ENCODE results near the gene SUPT20HL1.
A peak's percentile ranks its signal among the peaks of the same experiment; 100 is the strongest.
"Not testable (repeated sequence)": the region's sequence is repeated elsewhere in the genome, so short reads cannot be mapped to it uniquely, and the experiment has no call there.

The SUPT20HL1 gene

DNA sequence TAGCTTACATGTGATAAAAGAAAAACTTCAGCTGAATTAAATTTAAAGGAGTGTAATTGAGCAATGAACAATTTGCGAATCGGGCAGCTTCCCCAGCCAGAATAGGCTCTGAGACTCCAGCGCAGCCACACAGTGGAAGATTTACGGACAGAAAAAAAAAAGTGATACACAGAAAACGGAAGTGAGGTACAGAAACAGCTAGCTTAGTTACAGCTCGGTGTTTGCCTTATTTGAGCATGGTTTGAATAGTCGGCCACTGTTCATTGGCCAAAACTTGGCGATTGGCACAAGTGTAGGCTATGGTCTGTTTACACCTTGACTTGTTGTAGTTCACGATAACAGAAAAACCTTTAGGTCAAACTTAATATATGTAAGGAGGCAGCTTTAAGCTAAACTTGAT is 16.7 kb upstream of the SUPT20HL1 start:
- Mint-ChIP-seq H3K36me3 (no peaks in the 10 kb centered on the region), H3K27me3 (peaks cover 1% of the 10 kb centered on the region), H3K9me3 (no peaks in the 10 kb centered on the region), H3K4me3 (peak overlapping the region; percentile 12), H3K27ac (no peak overlapping the region), H3K4me1 (peaks cover 7% of the 10 kb centered on the region)

DNA sequence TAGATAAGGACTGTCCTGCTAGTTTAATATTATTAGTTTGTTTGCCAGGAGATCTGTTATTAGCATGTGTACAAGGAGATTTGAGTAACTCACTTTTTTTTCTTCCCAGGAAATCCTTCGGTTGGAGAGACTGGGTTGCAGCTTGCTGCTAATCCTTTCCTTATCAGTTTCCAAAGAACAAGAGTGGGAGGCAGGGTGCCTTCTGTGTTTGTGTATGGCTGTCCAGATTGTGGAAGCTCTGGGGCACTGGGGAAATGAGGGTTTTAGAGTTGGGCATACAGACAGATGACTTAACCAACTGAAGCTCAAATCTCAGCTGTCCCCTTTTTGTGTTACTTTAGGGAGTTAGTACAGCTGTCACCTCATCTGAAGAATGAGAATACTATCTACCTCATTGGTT is 12.6 kb upstream of the SUPT20HL1 start:
- Mint-ChIP-seq H3K27ac (no peak overlapping the region), H3K9me3 (no peaks in the 10 kb centered on the region)

DNA sequence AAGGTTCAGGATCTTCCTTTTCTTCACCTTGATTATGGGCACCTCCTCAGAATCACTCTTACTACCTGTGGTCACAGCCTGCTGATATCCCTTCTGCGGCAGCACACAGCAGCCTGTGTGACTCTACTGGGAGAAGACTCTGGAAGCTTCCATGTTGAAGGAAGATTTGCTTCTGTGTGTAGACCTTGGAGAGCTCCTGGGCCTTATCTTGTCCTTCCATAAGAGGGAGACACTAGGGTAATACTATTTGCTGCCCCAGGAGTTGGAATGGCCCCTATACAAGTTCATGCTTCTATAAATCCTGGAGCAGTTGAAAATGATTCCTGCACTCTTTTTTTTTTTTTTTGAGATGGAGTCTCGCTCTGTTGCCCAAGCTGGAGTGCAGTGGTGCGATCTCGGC is 10.2 kb upstream of the SUPT20HL1 start:
- Mint-ChIP-seq H3K4me1 (no peaks in the 10 kb centered on the region), H3K27ac (no peak overlapping the region), H3K27me3 (no peaks in the 10 kb centered on the region), H3K9me3 (no peaks in the 10 kb centered on the region), H3K36me3 (no peaks in the 10 kb centered on the region), H3K4me3 (no peak overlapping the region)

More for the DNA sequence above, 12.6 kb upstream of the SUPT20HL1 start:
- peaks cover 7% of the 10 kb centered on the region for H3K4me1 Mint-ChIP-seq
- no peak overlapping the region for H3K4me3 Mint-ChIP-seq
- H3K27me3 Mint-ChIP-seq, result no peaks in the 10 kb centered on the region
- H3K36me3 Mint-ChIP-seq, result no peaks in the 10 kb centered on the region

DNA sequence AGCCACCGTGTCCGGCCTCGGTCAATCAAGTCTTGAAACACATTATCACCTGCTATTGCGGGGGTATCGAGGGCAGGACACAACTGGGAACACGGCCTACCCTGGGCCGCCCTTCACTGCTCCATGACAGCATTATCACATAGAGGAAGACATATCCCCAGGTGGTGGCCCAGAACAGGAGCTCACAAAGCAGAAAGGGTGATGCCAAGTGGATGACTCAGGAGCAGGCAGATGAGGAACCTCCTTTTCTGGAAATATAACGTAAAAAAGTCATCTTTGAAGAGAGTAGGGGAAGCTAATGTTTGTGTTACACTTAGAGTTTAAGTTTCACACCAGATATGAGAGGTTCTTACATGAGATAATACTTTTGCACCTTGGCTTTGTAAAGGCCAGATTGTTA is 5.3 kb upstream of the SUPT20HL1 start:
- Mint-ChIP-seq H3K9me3 (no peaks in the 10 kb centered on the region), H3K36me3 (no peaks in the 10 kb centered on the region), H3K27me3 (no peaks in the 10 kb centered on the region), H3K27ac (no peak overlapping the region), H3K4me3 (no peak overlapping the region), H3K4me1 (no peaks in the 10 kb centered on the region)

DNA sequence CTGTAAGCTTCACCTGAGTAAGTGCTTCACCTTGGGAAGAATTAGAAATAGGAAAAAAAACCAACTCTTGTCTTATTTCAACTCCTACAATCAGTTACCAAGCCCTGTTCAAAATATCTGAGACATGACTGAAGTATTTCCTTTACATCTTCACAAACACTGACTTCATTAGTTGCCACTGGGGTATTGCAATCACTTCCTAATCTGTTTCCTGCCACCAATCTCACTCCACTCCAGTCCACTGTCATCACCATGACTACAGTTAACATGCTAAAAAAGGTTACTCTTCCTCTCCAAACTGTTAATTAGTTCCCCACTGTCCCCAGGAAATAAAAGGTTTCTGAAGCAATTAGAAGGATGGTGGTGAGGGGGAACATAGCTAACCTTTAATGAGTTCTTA is 3.3 kb upstream of the SUPT20HL1 start:
- Mint-ChIP-seq H3K4me1 (no peaks in the 10 kb centered on the region), H3K27ac (no peak overlapping the region), H3K4me3 (no peak overlapping the region)

DNA sequence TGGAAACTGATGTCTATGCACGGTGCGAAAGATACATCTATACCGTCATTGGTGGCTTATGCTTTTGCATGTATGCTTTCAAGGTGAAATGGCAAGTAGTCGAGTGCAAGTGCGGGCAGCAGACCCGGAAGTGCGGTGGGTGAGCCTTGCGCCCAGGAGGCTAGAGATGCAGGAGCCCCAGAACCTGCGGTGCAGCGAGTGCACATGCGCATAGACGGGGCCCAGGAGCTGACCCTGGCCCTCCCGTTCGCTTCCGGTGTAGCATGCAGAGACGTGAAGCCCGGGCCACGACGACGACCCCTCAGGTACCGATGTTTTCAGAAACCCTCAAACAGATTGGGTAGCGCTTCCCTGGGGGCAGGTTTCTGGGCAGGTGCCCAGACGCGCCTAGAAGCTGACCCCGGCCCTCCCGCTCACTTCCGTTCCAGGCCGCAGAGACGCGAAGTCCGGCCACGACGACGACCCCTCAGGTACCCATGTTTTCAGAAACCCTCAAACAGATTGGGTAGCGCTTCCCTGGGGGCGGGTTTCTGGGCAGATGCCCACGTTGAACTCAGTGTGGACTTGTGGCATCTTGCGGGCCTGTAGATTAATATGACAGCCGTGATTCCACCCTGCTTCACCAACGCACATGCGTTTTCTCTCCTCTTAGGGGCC is 1.8 kb downstream of the SUPT20HL1 start:
- not testable (repeated sequence) for H3K27ac Mint-ChIP-seq, H3K4me3 Mint-ChIP-seq, H3K4me1 Mint-ChIP-seq, H3K36me3 Mint-ChIP-seq, H3K27me3 Mint-ChIP-seq, H3K9me3 Mint-ChIP-seq

More for the DNA sequence above, 3.3 kb upstream of the SUPT20HL1 start:
- Mint-ChIP-seq H3K36me3 (no peaks in the 10 kb centered on the region), H3K27me3 (no peaks in the 10 kb centered on the region), H3K9me3 (no peaks in the 10 kb centered on the region)

DNA sequence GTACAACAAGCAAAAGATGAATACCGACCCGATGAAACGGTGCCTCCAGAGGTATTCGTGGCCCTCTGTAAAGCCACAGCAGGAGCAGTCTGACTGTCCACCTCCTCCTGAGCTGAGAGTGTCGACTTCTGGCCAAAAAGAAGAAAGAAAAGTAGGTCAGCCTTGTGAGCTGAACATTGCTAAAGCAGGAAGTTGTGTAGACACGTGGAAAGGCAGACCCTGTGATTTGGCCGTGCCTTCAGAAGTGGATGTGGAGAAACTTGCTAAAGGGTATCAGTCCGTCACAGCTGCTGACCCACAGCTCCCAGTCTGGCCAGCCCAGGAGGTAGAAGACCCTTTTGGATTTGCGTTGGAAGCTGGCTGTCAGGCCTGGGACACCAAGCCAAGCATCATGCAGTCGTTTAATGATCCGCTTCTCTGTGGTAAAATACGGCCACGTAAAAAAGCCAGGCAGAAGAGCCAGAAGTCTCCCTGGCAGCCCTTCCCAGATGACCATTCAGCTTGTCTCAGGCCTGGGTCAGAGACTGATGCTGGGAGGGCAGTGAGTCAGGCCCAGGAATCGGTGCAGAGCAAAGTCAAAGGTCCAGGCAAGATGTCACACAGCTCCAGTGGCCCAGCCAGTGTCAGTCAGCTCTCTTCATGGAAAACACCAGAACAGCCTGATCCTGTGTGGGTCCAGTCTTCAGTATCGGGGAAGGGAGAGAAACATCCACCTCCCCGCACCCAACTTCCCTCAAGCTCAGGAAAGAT is 3.2 kb downstream of the SUPT20HL1 start:
- not testable (repeated sequence) for H3K27ac Mint-ChIP-seq, H3K4me3 Mint-ChIP-seq, H3K27me3 Mint-ChIP-seq, H3K36me3 Mint-ChIP-seq, H3K4me1 Mint-ChIP-seq, H3K9me3 Mint-ChIP-seq

DNA sequence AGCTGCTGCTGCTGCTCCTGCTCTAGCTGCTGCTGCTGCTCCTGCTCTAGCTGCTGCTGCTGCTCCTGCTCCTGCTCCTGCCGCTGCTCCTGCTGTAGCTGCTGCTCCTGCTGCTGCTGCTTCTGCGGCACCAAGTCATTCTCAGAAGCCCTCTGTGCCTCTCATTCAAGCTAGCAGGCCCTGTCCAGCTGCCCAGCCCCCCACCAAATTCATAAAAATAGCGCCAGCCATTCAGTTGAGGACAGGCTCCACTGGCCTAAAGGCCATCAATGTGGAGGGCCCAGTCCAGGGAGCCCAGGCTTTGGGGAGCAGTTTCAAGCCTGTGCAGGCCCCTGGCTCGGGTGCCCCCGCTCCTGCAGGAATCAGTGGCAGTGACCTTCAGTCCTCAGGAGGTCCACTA is 3.9 kb downstream of the SUPT20HL1 start:
- H3K4me1 Mint-ChIP-seq, result no peaks in the 10 kb centered on the region
- no peaks in the 10 kb centered on the region for H3K9me3 Mint-ChIP-seq
- no peaks in the 10 kb centered on the region for H3K36me3 Mint-ChIP-seq
- H3K4me3 Mint-ChIP-seq, result no peak overlapping the region
- no peak overlapping the region for H3K27ac Mint-ChIP-seq
- no peaks in the 10 kb centered on the region for H3K27me3 Mint-ChIP-seq

DNA sequence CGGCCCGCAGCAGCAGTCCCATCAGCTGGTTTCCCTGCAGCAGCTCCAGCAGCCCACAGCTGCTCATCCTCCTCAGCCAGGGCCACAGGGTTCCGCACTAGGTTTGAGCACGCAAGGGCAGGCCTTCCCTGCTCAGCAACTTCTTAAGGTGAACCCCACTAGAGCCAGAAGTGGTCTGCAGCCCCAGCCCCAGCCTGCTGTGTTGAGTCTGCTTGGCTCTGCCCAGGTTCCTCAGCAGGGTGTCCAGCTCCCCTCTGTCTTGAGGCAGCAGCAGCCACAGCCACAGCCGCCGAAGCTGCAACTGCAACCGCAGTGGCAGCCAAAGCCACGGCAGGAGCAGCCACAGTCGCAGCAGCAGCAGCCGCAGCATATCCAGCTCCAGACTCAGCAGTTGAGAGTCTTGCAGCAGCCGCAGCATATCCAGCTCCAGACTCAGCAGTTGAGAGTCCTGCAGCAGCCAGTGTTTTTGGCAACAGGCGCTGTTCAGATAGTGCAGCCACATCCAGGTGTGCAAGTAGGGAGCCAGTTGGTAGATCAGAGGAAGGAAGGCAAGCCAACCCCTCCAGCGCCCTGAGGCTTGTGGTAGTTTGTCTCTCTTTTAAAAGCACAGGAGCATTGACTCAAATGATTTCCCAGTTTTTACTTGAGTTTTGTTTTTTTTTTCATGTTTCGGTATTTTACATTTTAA is 4.6 kb downstream of the SUPT20HL1 start:
- H3K27ac Mint-ChIP-seq, result no peak overlapping the region
- H3K9me3 Mint-ChIP-seq, result no peaks in the 10 kb centered on the region
- H3K36me3 Mint-ChIP-seq, result no peaks in the 10 kb centered on the region
- no peaks in the 10 kb centered on the region for H3K4me1 Mint-ChIP-seq
- no peaks in the 10 kb centered on the region for H3K27me3 Mint-ChIP-seq
- no peak overlapping the region for H3K4me3 Mint-ChIP-seq

DNA sequence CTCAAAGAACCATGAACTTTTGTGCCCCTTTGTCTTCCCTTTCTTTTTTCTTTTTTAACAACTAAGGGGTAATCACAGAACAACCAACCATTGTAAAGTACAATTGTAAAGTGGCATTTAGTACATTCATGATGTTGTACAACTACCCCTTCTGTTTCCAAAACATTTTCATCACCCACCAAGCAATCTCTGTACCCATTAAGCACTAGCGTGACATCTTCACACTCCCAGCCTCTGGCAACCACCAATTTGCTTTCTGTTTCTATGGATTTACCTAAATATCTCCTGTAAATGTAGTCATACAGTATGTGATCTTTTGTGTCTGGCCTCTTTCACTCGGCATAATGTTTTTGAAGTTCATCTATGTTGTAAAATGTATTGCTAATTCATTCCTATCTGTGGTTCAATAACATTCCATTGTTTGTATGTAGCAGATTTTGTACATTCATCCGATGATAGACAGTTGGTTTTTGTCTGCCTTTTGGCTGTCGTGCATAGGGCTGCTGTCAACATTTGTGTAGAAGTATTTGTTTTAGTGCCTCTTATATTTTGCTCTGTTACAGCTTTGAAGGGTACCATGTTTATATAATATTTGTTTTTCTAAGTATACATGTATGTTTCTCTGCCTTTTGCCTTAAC is 6.4 kb downstream of the SUPT20HL1 start:
- not testable (repeated sequence) for H3K4me3 Mint-ChIP-seq, H3K9me3 Mint-ChIP-seq, H3K4me1 Mint-ChIP-seq, H3K27ac Mint-ChIP-seq, H3K36me3 Mint-ChIP-seq, H3K27me3 Mint-ChIP-seq

DNA sequence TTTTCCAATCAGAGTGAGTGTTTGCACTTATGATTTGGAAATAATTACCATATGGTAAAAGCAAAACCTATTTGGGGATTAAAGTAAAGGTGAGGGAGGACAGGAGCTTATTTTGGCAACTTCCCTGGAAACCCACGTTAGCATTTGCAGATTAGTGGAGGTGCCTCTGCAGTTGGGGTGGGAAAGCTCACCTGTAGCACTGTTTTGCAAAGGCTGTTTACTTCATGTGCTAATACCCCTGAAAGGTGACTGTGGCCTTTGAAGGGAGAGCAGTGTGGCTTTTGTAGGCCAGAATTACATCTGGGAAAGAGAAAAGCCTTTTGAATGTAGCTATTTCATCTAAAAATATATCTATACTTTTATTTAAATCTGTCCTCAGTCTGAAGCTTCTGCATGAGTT is 9.4 kb downstream of the SUPT20HL1 start:
- H3K9me3 Mint-ChIP-seq, result no peaks in the 10 kb centered on the region

DNA sequence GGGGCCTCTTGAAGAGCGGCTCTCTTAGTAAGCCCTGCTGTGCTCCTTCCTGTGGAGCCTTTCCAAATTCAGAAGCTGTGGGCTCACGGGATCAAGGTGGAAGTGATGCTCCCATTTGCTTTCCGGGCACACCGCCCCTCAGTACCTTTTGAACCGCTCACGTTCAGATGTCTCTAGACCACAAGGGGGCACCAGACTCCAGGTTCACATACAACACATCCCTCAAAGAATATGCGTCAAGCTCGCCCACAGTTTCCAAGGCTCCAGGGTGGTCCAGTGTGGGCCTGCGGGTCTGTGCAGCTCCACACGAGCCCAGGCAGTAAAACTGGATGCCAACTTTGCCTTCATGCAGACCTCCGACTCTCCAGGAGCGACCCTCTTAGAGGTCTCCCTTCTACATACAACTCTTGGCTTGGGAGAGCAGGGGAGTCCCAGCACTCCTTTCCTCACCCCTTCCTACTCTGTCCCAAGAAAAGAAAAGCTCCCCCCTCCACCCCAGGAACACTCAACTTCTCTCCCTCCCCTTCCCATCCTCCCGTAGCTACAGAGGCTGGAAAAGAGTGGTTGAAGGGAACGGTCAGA is 11.0 kb downstream of the SUPT20HL1 start:
- Mint-ChIP-seq H3K27ac (no peak overlapping the region), H3K36me3 (no peaks in the 10 kb centered on the region), H3K9me3 (no peaks in the 10 kb centered on the region), H3K4me3 (peak overlapping the region; percentile 55), H3K4me1 (peaks cover 3% of the 10 kb centered on the region), H3K27me3 (no peaks in the 10 kb centered on the region)

More for the DNA sequence above, 9.4 kb downstream of the SUPT20HL1 start:
- peaks cover 3% of the 10 kb centered on the region for H3K4me1 Mint-ChIP-seq
- no peak overlapping the region for H3K27ac Mint-ChIP-seq
- no peaks in the 10 kb centered on the region for H3K27me3 Mint-ChIP-seq
- H3K36me3 Mint-ChIP-seq, result no peaks in the 10 kb centered on the region
- H3K4me3 Mint-ChIP-seq, result no peak overlapping the region

DNA sequence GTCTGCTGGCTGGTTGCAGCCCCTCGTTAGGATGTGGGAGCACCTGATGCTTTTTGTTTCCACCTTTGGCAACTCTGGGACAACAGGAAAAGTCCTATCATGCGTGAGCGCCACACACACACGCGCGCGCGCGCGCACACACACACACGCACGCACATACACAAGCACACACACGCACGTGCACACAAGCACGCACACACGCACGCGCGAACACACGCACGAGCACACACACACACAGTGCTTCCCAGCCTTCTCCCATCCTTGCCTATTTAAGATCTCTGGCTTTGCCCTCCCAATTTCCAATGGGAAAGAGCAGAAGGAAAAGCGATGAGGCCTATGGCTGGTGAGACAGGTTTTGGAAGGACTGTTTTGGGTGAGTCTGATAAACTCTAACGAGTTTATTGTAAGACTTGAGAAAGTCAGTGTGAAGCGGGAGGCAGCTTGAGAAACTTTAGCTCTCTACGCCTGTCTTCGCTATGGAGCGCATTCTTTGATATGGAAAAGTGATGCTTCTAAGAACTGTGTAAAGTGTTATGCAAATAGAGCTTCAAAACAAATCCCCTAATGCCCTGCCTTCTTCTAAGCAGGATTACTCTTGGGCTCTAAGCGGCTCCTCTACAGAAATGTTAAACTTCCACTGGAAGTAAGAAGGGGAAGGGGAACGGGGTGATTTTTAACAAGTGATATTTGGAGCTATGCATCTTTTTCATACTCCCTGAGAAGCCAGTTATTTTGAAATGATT is 11.8 kb downstream of the SUPT20HL1 start:
- Mint-ChIP-seq H3K27me3 (no peaks in the 10 kb centered on the region), H3K9me3 (no peaks in the 10 kb centered on the region), H3K4me1 (peaks cover 3% of the 10 kb centered on the region), H3K4me3 (no peak overlapping the region), H3K36me3 (no peaks in the 10 kb centered on the region), H3K27ac (no peak overlapping the region)

DNA sequence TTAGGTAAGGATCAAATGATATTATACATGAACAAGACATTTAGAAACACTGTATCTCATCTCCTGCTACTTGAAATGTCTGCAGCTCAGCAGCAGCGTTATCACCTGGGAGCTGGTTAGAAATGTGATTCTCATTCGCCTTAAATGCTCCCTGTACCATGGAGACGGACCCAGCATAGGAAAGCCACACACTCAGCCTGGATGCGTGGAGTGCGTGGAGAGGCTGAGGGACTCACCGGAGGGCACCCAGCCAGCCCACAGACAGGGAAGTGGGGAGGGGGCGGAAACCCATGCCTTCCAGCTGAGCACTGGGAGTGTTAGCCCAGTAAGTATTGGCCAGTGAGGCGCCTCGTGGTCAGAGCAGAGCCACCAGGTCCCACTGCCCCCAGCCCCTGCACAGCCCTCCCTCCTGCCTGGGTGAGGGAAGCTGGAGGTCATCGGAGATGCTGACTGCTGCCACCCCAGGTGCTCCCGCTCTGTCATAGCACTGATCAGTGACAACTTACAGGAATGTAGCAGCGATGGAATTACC is 15.2 kb downstream of the SUPT20HL1 start:
- H3K9me3 Mint-ChIP-seq, result no peaks in the 10 kb centered on the region
- no peaks in the 10 kb centered on the region for H3K27me3 Mint-ChIP-seq
- H3K4me1 Mint-ChIP-seq, result peaks cover 3% of the 10 kb centered on the region
- H3K36me3 Mint-ChIP-seq, result no peaks in the 10 kb centered on the region
- no peak overlapping the region for H3K27ac Mint-ChIP-seq
- H3K4me3 Mint-ChIP-seq, result no peak overlapping the region

DNA sequence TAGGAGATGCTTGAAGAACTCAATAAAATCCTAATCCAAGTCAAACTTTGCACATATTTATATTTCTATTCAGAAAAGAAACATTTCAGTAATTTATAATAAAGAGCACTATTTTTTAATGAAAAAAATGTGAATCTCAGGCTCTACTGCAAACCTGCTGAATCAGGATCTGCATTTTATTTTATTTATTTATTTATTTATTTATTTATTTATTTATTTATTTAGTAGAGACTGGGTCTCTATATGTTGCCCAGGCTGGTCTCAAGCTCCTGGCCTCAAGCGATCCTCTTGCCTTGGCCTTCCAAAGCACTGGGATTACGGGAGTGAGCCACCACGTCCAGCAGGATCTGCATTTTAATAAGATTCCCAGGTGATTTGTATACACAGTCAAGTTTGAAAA is 16.0 kb downstream of the SUPT20HL1 start:
- Mint-ChIP-seq H3K9me3 (no peaks in the 10 kb centered on the region), H3K36me3 (no peaks in the 10 kb centered on the region), H3K4me1 (peaks cover under 1% of the 10 kb centered on the region), H3K27me3 (no peaks in the 10 kb centered on the region), H3K4me3 (no peak overlapping the region), H3K27ac (no peak overlapping the region)
